NCI-H2107 (cell line): ENCODE measurements around the gene ANP32A.

Source experiments
- DNase-seq: peaks from one replicate; lab custom pipeline; 2025; lab: John Stamatoyannopoulos, UW

Gene ANP32A

GRCh38 chr15:68819495-68820294, 1.0 kb downstream of the ANP32A start:
- DNase-seq: no peak

GRCh38 chr15:68818769-68819494, 1.8 kb downstream of the ANP32A start:
- DNase-seq: no peak

- peak; percentile 47 for DNase-seq
Measured at GRCh38 chr15:68818066-68818768, 2.5 kb downstream of the ANP32A start.

GRCh38 chr15:68817304-68818065, 3.2 kb downstream of the ANP32A start:
- peak; percentile 19 for DNase-seq

GRCh38 chr15:68816795-68817303, 3.8 kb downstream of the ANP32A start:
- no peak for DNase-seq

GRCh38 chr15:68816158-68816557, 4.5 kb downstream of the ANP32A start:
- DNase-seq: no peak

GRCh38 chr15:68815598-68815997, 5.1 kb downstream of the ANP32A start:
- no peak for DNase-seq

GRCh38 chr15:68814596-68814995, 6.1 kb downstream of the ANP32A start:
- no peak for DNase-seq

GRCh38 chr15:68812597-68813431, 7.9 kb downstream of the ANP32A start:
- DNase-seq: no peak

- DNase-seq: no peak
Measured at GRCh38 chr15:68812069-68812468, 8.6 kb downstream of the ANP32A start.

- no peak for DNase-seq
Measured at GRCh38 chr15:68809517-68809916, 11.2 kb downstream of the ANP32A start.

GRCh38 chr15:68808770-68809169, 11.9 kb downstream of the ANP32A start:
- DNase-seq: no peak

- no peak for DNase-seq
Measured at GRCh38 chr15:68808091-68808490, 12.6 kb downstream of the ANP32A start.

GRCh38 chr15:68807249-68807648, 13.4 kb downstream of the ANP32A start:
- no peak for DNase-seq

GRCh38 chr15:68806220-68807060, 14.3 kb downstream of the ANP32A start:
- no peak for DNase-seq

- DNase-seq: no peak
Measured at GRCh38 chr15:68802373-68802772, 18.3 kb downstream of the ANP32A start.

GRCh38 chr15:68801572-68802148, 19.0 kb downstream of the ANP32A start:
- DNase-seq: no peak

- DNase-seq: no peak
Measured at GRCh38 chr15:68800875-68801274, 19.8 kb downstream of the ANP32A start.

GRCh38 chr15:68798346-68799094, 22.2 kb downstream of the ANP32A start:
- no peak for DNase-seq
